T-cell (primary cell): ENCODE results near the gene CD27. TPM values are rescaled to one million over a fixed set of nuclear protein-coding genes. Genes with fewer than 3 reads are reported as not detected.
"Not testable (repeated sequence)": the region's sequence is repeated elsewhere in the genome, so short reads cannot be mapped to it uniquely, and the experiment has no call there.

Experiments used
- ATAC-seq, 4 experiments: fragments of 200-7000 bp in 3 of 4; fragments of 150-1000 bp in 1 of 4; cut with Tn5 transposase; replicated peaks in 1 of 4; 1 replicate in 3 of 4; 2 replicates in 1 of 4; pipeline ENCODE4 v1.10.0; 2021; ENCODE audit warnings: moderate library complexity in 3 of 4, mild to moderate bottlenecking in 2 of 4, moderate number of reproducible peaks in 1 of 4
- CTCF ChIA-PET, 2 donors: fragments of 300-600 bp; sonication (Branson Sonifier 250); formaldehyde crosslinking; loops; one replicate each; lab custom pipeline; 2022; ENCODE audit warnings: antibody characterized with exemption in 2 of 2; lab: Charles Lee
- POLR2A ChIA-PET, 2 donors: fragments of 300-600 bp; sonication (Branson Sonifier 250); formaldehyde crosslinking; loops; one replicate each; lab custom pipeline; 2022; ENCODE audit warnings: antibody characterized with exemption in 2 of 2; lab: Charles Lee
- DNase-seq, 35 experiments: peaks; one replicate each; pipeline versions ENCODE4 v3.0.0 to v3.0.0-alpha.2; 2013 to 2023
- H3K27ac ChIP-seq: one replicate; pipeline ENCODE4 v1.5.1; 2013; ENCODE audit warnings: low read length
- H3K27me3 ChIP-seq, 2 experiments: replicated peaks in 1 of 2; 1 replicate in 1 of 2; 2 replicates in 1 of 2; pipeline versions ENCODE4 v1.6.1 to v1.7.0; 2013; ENCODE audit warnings: low read length in 1 of 2, mixed read lengths in 1 of 2; ENCODE audit not compliant: control insufficient read depth in 2 of 2, insufficient read depth in 2 of 2; ENCODE audit errors: extremely low read depth in 1 of 2
- H3K36me3 ChIP-seq, 2 donors: 1 replicate in 1 of 2; 2 replicates in 1 of 2; pipeline versions ENCODE4 v1.6.1 to v1.7.0; 2013; ENCODE audit warnings: low read length in 1 of 2; ENCODE audit not compliant: control insufficient read depth in 2 of 2, insufficient read depth in 1 of 2; ENCODE audit errors: extremely low read depth in 1 of 2
- H3K4me1 ChIP-seq, 2 experiments: 1 replicate in 1 of 2; 2 replicates in 1 of 2; pipeline versions ENCODE4 v1.6.1 to v1.7.0; 2013; ENCODE audit warnings: low read length in 2 of 2, mixed read lengths in 1 of 2; ENCODE audit not compliant: insufficient read depth in 2 of 2, control insufficient read depth in 1 of 2; ENCODE audit errors: extremely low read depth in 1 of 2
- H3K4me3 ChIP-seq, 2 donors: 1 replicate in 1 of 2; 2 replicates in 1 of 2; pipeline versions ENCODE4 v1.5.1 to v1.7.0; 2013; ENCODE audit warnings: mild to moderate bottlenecking in 2 of 2, low read length in 1 of 2, moderate library complexity in 1 of 2; ENCODE audit not compliant: control insufficient read depth in 1 of 2; ENCODE audit errors: extremely low read depth in 1 of 2
- H3K9me3 ChIP-seq: 2 replicates; pipeline ENCODE4 v1.7.0; 2013
- H3K27ac Mint-ChIP-seq, 2 donors: one replicate each; pipeline ENCODE4 v1.8.0; 2020 to 2021; ENCODE audit warnings: mild to moderate bottlenecking in 2 of 2, mixed read lengths in 2 of 2
- H3K27me3 Mint-ChIP-seq, 2 donors: one replicate each; pipeline ENCODE4 v1.8.0; 2021 to 2022; ENCODE audit warnings: mixed read lengths in 2 of 2
- H3K36me3 Mint-ChIP-seq: one replicate; pipeline ENCODE4 v1.8.0; 2021; ENCODE audit warnings: mixed read lengths
- H3K4me1 Mint-ChIP-seq, 3 donors: one replicate each; pipeline ENCODE4 v1.8.0; 2020 to 2022; ENCODE audit warnings: mixed read lengths in 3 of 3, mild to moderate bottlenecking in 1 of 3
- H3K4me3 Mint-ChIP-seq, 3 donors: one replicate each; pipeline ENCODE4 v1.8.0; 2020 to 2022; ENCODE audit warnings: mild to moderate bottlenecking in 3 of 3, mixed read lengths in 3 of 3, moderate library complexity in 3 of 3
- H3K9me3 Mint-ChIP-seq, 3 donors: one replicate each; pipeline ENCODE4 v1.8.0; 2020 to 2022; ENCODE audit warnings: mixed read lengths in 3 of 3
- WGBS: methylation state at CpG from one replicate; pipeline ENCODE4 v1.1.5; 2013; ENCODE audit warnings: missing lambda C conversion rate; ENCODE audit not compliant: insufficient coverage; 5-methylcytosine and 5-hydroxymethylcytosine counted together
- total RNA-seq, 35 experiments: library from RNA in 6 of 35; stranded (reverse) in 6 of 35; fragments of 120-200 nt in 1 of 35; gene quantifications; one replicate each; pipeline versions ENCODE4 v1.2.1 to v1.2.4 and lab custom pipeline; 2013 to 2026

The CD27 gene
- total RNA-seq, 5 donors from 2014 or later (not counting 1 experiment from before 2014, with no cell fraction given): 94.0 to 140 (median 138) TPM

DNA sequence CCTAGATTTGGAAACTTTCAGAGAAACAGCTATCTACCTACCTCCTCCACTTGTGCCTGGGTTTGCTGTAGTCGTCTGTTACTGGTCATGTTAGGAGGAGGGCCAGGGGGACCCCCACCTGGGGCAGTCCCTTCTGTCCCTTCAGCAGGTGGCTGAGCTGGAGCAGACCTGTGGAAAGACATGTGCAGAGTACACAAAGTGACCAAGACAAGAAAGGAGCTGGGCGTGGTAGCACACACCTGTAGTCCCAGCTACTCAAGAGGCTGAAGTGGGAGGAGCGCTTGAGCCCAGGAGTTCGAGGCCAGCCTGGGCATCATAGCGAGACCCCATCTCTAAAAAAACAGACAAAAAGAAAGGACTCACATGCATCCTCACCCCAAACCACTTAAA, 21.4 kb downstream of the CD27 start:
- peaks cover 87 to 90% (median 88%) of the 10 kb centered on the region in 3 donors for H3K4me1 Mint-ChIP-seq
- ATAC-seq (no peak), DNase-seq (no peak)
- H3K9me3 Mint-ChIP-seq: no peaks in the 10 kb centered on the region
- ChIA-PET CTCF (interaction anchor here (0.7 to 2.2 kb wide), 23 partner anchors 14 to 143 kb away, joined by 3 to 45 read pairs (median 8); partner anchors contain the start of genes CD27 (in 2 of the 2) and TAPBPL (in 1 of the 2)), POLR2A (interaction anchor here in 1 of 2 donors (1.4 to 2.0 kb wide), 2 partner anchors 21 to 42 kb away, joined by 3 to 4 read pairs; partner anchors contain the start of gene CD27)
- Histone ChIP-seq H3K9me3 (no peaks in the 10 kb centered on the region), H3K27me3 (no peaks in the 10 kb centered on the region), H3K36me3 (peaks cover 13 to 48% of the 10 kb centered on the region in 2 donors), H3K27ac (peak overlapping the region; percentile 2), H3K4me3 (no peak overlapping the region), H3K4me1 (peaks cover 63 to 78% of the 10 kb centered on the region in 2 experiments)
- H3K4me3 Mint-ChIP-seq: peak overlapping the region in 1 of 3 donors; percentile 52
- WGBS: 100% methylated on average over 2 of the region's 5 CpGs
- peak overlapping the region; percentile 89 to 96 for H3K27ac Mint-ChIP-seq
- peaks cover 55% of the 10 kb centered on the region for H3K36me3 Mint-ChIP-seq
- no peaks in the 10 kb centered on the region for H3K27me3 Mint-ChIP-seq

DNA sequence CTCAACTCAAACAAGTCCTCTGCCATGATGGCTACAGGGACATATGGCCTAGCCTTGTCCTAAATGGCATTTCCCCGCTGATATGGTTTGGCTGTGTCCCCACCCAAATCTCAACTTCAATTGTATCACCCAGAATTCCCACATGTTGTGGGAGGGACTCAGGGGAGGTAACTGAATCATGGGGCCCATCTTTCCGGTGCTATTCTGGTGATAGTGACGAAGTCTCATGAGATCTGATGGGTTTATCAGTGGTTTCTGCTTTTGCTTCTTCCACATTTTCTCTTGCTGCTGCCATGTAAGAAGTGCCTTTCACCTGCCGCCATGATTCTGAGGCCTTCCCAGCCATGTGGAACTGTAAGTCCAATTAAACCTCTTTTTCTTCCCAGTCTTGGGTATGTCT, 22.0 kb downstream of the CD27 start:
- Histone ChIP-seq H3K4me1 (peaks cover 58 to 77% of the 10 kb centered on the region in 2 experiments), H3K27ac (peak overlapping the region; percentile 9), H3K36me3 (peaks cover 13 to 43% of the 10 kb centered on the region in 2 donors)
- Mint-ChIP-seq H3K27ac (peak overlapping the region; percentile 89 to 96), H3K4me3 (peak overlapping the region in 2 of 3 donors; percentile 31 to 87), H3K4me1 (peaks cover 85 to 89% (median 86%) of the 10 kb centered on the region in 3 donors), H3K36me3 (peaks cover 53% of the 10 kb centered on the region)
- CTCF ChIA-PET: interaction anchor here (1.0 to 2.2 kb wide), 9 partner anchors 15 to 131 kb away, joined by 3 to 45 read pairs (median 11); partner anchors contain the start of gene TAPBPL (in 1 of the 2)
- H3K9me3 ChIP-seq, H3K27me3 ChIP-seq, H3K4me3 ChIP-seq, ATAC-seq, H3K9me3 Mint-ChIP-seq, H3K27me3 Mint-ChIP-seq, POLR2A ChIA-PET, DNase-seq: not testable (repeated sequence)
- WGBS: no CpG with 5 or more reads among the region's 4 CpGs

DNA sequence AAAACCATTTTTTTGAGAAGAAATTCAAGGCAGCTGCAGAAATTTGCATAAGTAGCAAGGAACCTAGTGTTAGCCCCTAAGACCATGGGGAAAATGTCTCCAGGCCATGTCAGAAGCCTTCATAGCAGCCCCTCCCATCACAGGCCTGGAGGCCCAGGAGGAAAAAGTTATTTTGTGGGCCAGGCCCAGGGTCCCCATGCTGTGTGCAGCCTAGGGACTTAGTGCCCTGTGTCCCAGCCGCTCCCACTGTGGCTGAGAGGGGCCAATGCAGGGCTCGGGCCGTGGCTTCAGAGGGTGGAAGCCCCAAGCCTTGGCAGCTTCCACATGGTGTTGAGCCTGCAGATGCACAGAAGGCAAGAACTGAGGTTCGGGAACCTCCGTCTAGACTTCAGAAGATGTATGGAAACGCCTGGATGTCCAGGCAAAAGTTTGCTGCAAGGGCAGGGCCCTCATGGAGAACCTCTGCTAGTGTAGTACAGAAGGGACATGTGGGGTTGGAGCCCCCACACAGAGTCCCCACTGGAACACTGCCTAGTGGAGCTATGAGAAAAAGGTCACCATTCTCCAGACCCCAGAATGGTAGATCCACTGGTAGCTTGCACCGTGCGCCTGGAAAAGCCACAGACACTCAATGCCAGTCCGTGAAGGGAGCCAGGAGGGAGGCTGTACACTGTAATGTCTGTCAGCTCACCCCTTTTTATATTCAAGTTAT, 23.0 kb downstream of the CD27 start:
- POLR2A ChIA-PET, DNase-seq, CTCF ChIA-PET, ATAC-seq, H3K9me3 ChIP-seq, H3K9me3 Mint-ChIP-seq, H3K27me3 Mint-ChIP-seq, H3K4me3 ChIP-seq, H3K27me3 ChIP-seq: not testable (repeated sequence)
- H3K36me3 Mint-ChIP-seq: peaks cover 47% of the 10 kb centered on the region
- peak overlapping the region; percentile 92 to 96 for H3K27ac Mint-ChIP-seq
- peaks cover 49 to 67% of the 10 kb centered on the region in 2 experiments for H3K4me1 ChIP-seq
- H3K4me3 Mint-ChIP-seq: peak overlapping the region; percentile 87 to 93 (median 91)
- H3K36me3 ChIP-seq: peaks cover 13 to 38% of the 10 kb centered on the region in 2 donors
- peaks cover 76 to 80% (median 79%) of the 10 kb centered on the region in 3 donors for H3K4me1 Mint-ChIP-seq
- WGBS: 84% methylated on average over 5 of the region's 9 CpGs
- peak overlapping the region; percentile 32 for H3K27ac ChIP-seq

DNA sequence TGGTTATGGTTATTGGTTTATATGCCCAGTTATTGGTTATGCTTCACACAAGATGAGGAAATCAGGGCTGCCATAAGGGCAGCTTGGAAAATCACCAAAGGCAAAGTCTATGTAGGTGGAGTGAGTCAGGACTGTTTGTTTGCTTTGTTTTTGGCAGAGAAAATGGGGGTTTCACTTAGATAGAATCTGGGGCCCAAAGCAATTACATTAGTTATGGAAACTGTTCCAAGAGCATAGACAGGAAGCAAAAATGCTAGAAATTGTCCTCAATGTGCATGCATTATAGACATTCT, 23.5 kb downstream of the CD27 start:
- H3K4me1 ChIP-seq: peaks cover 45 to 62% of the 10 kb centered on the region in 2 experiments
- peak overlapping the region; percentile 92 to 96 for H3K27ac Mint-ChIP-seq
- peaks cover 43% of the 10 kb centered on the region for H3K36me3 Mint-ChIP-seq
- H3K9me3 Mint-ChIP-seq: no peaks in the 10 kb centered on the region
- DNase-seq (no peak), ATAC-seq (no peak)
- POLR2A ChIA-PET: no interaction called here
- no peaks in the 10 kb centered on the region for H3K27me3 Mint-ChIP-seq
- no peaks in the 10 kb centered on the region for H3K27me3 ChIP-seq
- CTCF ChIA-PET: no interaction called here
- H3K36me3 ChIP-seq: peaks cover 13 to 33% of the 10 kb centered on the region in 2 donors
- peaks cover 71 to 75% (median 74%) of the 10 kb centered on the region in 3 donors for H3K4me1 Mint-ChIP-seq
- peak overlapping the region in 1 of 2 donors; percentile 86 for H3K4me3 ChIP-seq
- peak overlapping the region; percentile 32 for H3K27ac ChIP-seq
- no peaks in the 10 kb centered on the region for H3K9me3 ChIP-seq
- peak overlapping the region; percentile 87 to 93 (median 91) for H3K4me3 Mint-ChIP-seq

DNA sequence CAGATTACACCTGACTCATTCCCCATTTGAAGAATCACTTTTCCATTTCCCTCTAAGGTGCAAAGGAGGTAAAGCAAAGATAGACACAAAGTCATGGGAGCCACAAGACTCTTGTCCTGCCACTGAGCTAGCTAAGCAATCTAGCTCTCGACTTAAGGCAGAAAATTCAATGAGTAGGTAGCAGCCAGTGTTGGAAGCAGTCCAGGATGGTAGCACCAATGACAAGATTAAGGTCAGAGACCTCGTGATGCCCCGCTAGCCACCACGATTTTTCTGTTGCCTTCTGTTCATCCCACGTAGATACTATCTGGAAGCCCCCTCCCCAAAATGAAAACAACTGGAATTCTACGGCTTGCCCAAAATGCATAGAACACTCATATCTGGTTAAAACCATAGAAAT, 24.3 kb downstream of the CD27 start:
- Histone ChIP-seq H3K27ac (no peak overlapping the region), H3K4me1 (peaks cover 37 to 54% of the 10 kb centered on the region in 2 experiments), H3K9me3 (no peaks in the 10 kb centered on the region), H3K4me3 (peak overlapping the region; percentile 86 to 93), H3K27me3 (no peaks in the 10 kb centered on the region), H3K36me3 (peaks cover 9 to 25% of the 10 kb centered on the region in 2 donors)
- CTCF ChIA-PET: interaction anchor here in 1 of 2 donors (0.6 to 1.4 kb wide), 3 partner anchors 69 to 220 kb away, joined by 3 to 4 read pairs (median 3); partner anchors contain the start of gene ZNF384
- H3K4me1 Mint-ChIP-seq: peaks cover 63 to 66% (median 66%) of the 10 kb centered on the region in 3 donors
- H3K27me3 Mint-ChIP-seq: no peaks in the 10 kb centered on the region
- H3K36me3 Mint-ChIP-seq: peaks cover 36% of the 10 kb centered on the region
- ATAC-seq (no peak), DNase-seq (no peak)
- H3K4me3 Mint-ChIP-seq: peak overlapping the region; percentile 87 to 93 (median 91)
- WGBS: 0% methylated on average over 1 of the region's 6 CpGs
- peak overlapping the region; percentile 92 to 96 for H3K27ac Mint-ChIP-seq
- H3K9me3 Mint-ChIP-seq: no peaks in the 10 kb centered on the region
- POLR2A ChIA-PET: no interaction called here

DNA sequence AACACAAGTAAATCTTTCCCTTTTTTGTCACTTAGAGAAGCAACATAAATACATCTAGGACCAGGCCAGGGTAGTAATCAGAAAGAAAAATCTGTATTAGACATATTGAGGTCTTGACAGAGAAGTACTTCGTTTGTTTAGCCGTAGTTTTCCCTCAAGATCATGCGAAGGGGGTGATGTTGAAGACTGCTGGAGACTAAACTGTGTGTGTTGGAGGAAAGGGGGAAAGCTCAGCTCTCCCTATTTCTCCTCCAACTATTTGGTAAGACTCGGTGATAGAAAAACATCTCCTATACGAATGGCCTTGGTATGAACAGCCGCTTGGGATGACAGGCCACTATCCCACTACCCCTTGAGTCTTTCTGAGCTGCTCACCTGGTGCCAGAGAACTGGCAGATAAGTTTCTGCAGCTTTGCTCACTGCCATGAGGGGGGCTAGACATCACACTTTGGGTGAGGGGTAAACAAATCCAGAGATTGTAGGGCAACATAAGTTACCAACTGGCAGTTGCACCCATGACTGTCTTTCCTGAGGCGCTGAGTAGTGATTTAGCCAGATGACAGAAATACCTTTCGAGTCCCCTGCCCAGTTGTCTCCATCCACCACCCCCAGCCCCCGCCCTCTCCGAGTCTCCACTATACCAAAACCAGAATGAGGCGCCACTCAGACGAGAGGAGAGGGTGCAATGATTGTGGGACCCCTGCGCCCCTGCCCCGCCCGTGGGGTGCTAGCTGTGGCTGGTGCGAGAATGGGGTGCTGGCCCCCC, 25.0 kb downstream of the CD27 start:
- no peak for ATAC-seq
- Histone ChIP-seq H3K9me3 (no peaks in the 10 kb centered on the region), H3K27ac (peak overlapping the region; percentile 83), H3K27me3 (no peaks in the 10 kb centered on the region), H3K4me1 (peaks cover 30 to 47% of the 10 kb centered on the region in 2 experiments), H3K36me3 (peaks cover 2 to 18% of the 10 kb centered on the region in 2 donors), H3K4me3 (peak overlapping the region; percentile 86 to 93)
- CTCF ChIA-PET: interaction anchor here (0.6 to 1.6 kb wide), 8 partner anchors 8 to 220 kb away, joined by 3 to 10 read pairs (median 6); partner anchors contain the start of gene ZNF384 (in 1 of the 2)
- 0% methylated on average over 4 of the region's 16 CpGs for WGBS
- H3K4me3 Mint-ChIP-seq: peak overlapping the region; percentile 87 to 93 (median 91)
- H3K27me3 Mint-ChIP-seq: no peaks in the 10 kb centered on the region
- H3K27ac Mint-ChIP-seq: peak overlapping the region; percentile 92 to 96
- H3K9me3 Mint-ChIP-seq: no peaks in the 10 kb centered on the region
- H3K36me3 Mint-ChIP-seq: peaks cover 29% of the 10 kb centered on the region
- DNase-seq: peak in 1 of 35 experiments; percentile 32
- H3K4me1 Mint-ChIP-seq: peaks cover 56 to 59% (median 59%) of the 10 kb centered on the region in 3 donors
- POLR2A ChIA-PET: interaction anchor here (0.6 to 1.8 kb wide), 7 partner anchors 8 to 63 kb away, joined by 4 to 13 read pairs (median 6); partner anchors contain the start of gene MRPL51 (in 1 of the 2)
